K562 (cell line): ENCODE data around the gene PRPF8. TPM values are rescaled to one million over a fixed set of nuclear protein-coding genes. Genes with fewer than 3 reads are reported as not detected.

Experiments
- GABPA ChIP-seq: fragments of 200-800 bp; sonication (Bioruptor generic); conservative IDR thresholded peaks from 2 replicates; pipeline ENCODE4 v1.6.1; 2016; ENCODE audit warnings: low read depth, missing genetic modification characterization, missing compliant biosample characterization
- HCFC1 ChIP-seq: IDR thresholded peaks from 2 replicates; pipeline ENCODE4 v1.6.1; 2012; ENCODE audit warnings: low read depth, low read length, improper control_type of control experiment
- HNRNPL ChIP-seq: fragments of 200-400 bp; formaldehyde crosslinking; IDR thresholded peaks from 2 replicates; pipeline ENCODE4 v1.6.1; 2017; ENCODE audit warnings: low read depth, mild to moderate bottlenecking, low read length
- JUND ChIP-seq, 2 experiments: IDR thresholded peaks; 2 replicates in 1 of 2; 3 replicates in 1 of 2; pipeline ENCODE4 v1.6.1; 2011; ENCODE audit warnings: borderline replicate concordance in 2 of 2, low read depth in 2 of 2, low read length in 2 of 2, improper control_type of control experiment in 1 of 2, missing biosample characterization in 1 of 2, missing genetic modification characterization in 1 of 2, missing genetic modification reagents in 1 of 2
- MAZ ChIP-seq, 2 experiments: fragments of 450-650 bp in 1 of 2; sonication (generic) in 1 of 2; formaldehyde crosslinking; IDR thresholded peaks in 1 of 2; conservative IDR thresholded peaks in 1 of 2; 2 replicates each; pipeline versions ENCODE4 v1.4.0 to v1.5.0; 2020; ENCODE audit warnings: mild to moderate bottlenecking in 1 of 2, missing genetic modification reagents in 1 of 2
- NFE2 ChIP-seq: IDR thresholded peaks from 2 replicates; pipeline ENCODE4 v1.6.1; 2014; ENCODE audit warnings: antibody characterized with exemption, low read depth
- NFRKB ChIP-seq: fragments of 450-650 bp; IDR thresholded peaks from 2 replicates; pipeline ENCODE4 v1.6.1; 2016; ENCODE audit warnings: low read depth
- POLR2G ChIP-seq: fragments of 200-400 bp; formaldehyde crosslinking; IDR thresholded peaks from 2 replicates; pipeline ENCODE4 v1.6.1; 2017; ENCODE audit warnings: low read depth, mild to moderate bottlenecking, antibody characterized with exemption, low read length, moderate library complexity
- SMARCA5 ChIP-seq: fragments of 450-650 bp; IDR thresholded peaks from 2 replicates; pipeline ENCODE4 v1.6.1; 2016
- TCF7 ChIP-seq: sonication (generic); IDR thresholded peaks from 2 replicates; pipeline ENCODE4 v1.6.1; 2016; ENCODE audit warnings: antibody characterized with exemption, borderline replicate concordance
- ZBED1 ChIP-seq: IDR thresholded peaks from 2 replicates; pipeline ENCODE4 v1.6.1; 2014
- ZBTB17 ChIP-seq: fragments of 450-650 bp; formaldehyde crosslinking; IDR thresholded peaks from 2 replicates; pipeline ENCODE4 v1.4.0; 2020; ENCODE audit warnings: mild to moderate bottlenecking
- ZFP1 ChIP-seq: fragments of 450-650 bp; formaldehyde crosslinking; IDR thresholded peaks from 2 replicates; pipeline ENCODE4 v1.4.0; 2020; ENCODE audit warnings: mild to moderate bottlenecking, mixed read lengths
- ZFP36 ChIP-seq: fragments of 150-350 bp; IDR thresholded peaks from 2 replicates; pipeline ENCODE4 v1.6.1; 2018; ENCODE audit warnings: low read length, low read depth; ENCODE audit not compliant: partially characterized antibody
- ZNF3 ChIP-seq: fragments of 250-450 bp; sonication (Bioruptor Pico); IDR thresholded peaks from 2 replicates; pipeline ENCODE4 v1.5.0; 2021; ENCODE audit warnings: mild to moderate bottlenecking, moderate library complexity
- ZNF830 ChIP-seq: fragments of 250-450 bp; sonication (Bioruptor Pico); IDR thresholded peaks from 2 replicates; pipeline ENCODE4 v1.5.0; 2021; ENCODE audit warnings: mild to moderate bottlenecking
- polyA plus RNA-seq, 8 experiments: library from polyadenylated mRNA; depleted of rRNA in 4 of 8; stranded (reverse) in 5 of 8; unstranded in 3 of 8; fragments of >200 nt; fragmentation: Nextera tagmentation in 2 of 8; fragmentation: Illumina TruSeq in 1 of 8; extraction: Ambion mirVana in 2 of 8; extraction: Trizol in 1 of 8; gene quantifications; 2 replicates each; pipeline versions ENCODE4 v1.2.1 to v1.2.3, GENCODE V29; 2011 to 2014; ENCODE audit warnings: inconsistent platforms in 1 of 8, missing spikeins in 1 of 8
- total RNA-seq, 7 experiments: library from RNA; depleted of rRNA in 6 of 7; stranded (reverse); fragments of >200 nt in 6 of 7; fragmentation: Illumina TruSeq in 2 of 7; extraction: Trizol in 2 of 7; gene quantifications; 2 replicates each; pipeline versions ENCODE4 v1.2.1 to v1.2.3, GENCODE V29; 2011 to 2021; ENCODE audit warnings: low replicate concordance in 1 of 7
- TF ChIP-seq, protein P1 (sequence below): fragments of 450-650 bp; conservative IDR thresholded peaks from 2 replicates; pipeline ENCODE4 v1.6.1; 2016; ENCODE audit warnings: missing genetic modification characterization, low read depth, mild to moderate bottlenecking, missing compliant biosample characterization, moderate library complexity
- TF ChIP-seq, protein P2 (sequence below): fragments of 450-650 bp; IDR thresholded peaks from 2 replicates; pipeline ENCODE4 v1.6.1; 2016
- TF ChIP-seq, protein P3 (sequence below): IDR thresholded peaks from 3 replicates; pipeline ENCODE4 v1.6.1; 2011; ENCODE audit warnings: borderline replicate concordance, mild to moderate bottlenecking; ENCODE audit not compliant: insufficient read length, insufficient read depth
- TF ChIP-seq, protein P4 (sequence below): fragments of 450-650 bp; IDR thresholded peaks from 2 replicates; pipeline ENCODE4 v1.6.1; 2016; ENCODE audit warnings: borderline replicate concordance
- TF ChIP-seq, protein P5 (sequence below): fragments of 450-650 bp; IDR thresholded peaks from 2 replicates; pipeline ENCODE4 v1.6.1; 2017; ENCODE audit warnings: antibody characterized with exemption

Gene PRPF8
- total and polyA plus RNA-seq, 9 of the 15 experiments (the other 6 are each of a cell fraction or from before 2014, with no cell fraction given), result 64.3 to 294 (median 85.9) TPM

DNA sequence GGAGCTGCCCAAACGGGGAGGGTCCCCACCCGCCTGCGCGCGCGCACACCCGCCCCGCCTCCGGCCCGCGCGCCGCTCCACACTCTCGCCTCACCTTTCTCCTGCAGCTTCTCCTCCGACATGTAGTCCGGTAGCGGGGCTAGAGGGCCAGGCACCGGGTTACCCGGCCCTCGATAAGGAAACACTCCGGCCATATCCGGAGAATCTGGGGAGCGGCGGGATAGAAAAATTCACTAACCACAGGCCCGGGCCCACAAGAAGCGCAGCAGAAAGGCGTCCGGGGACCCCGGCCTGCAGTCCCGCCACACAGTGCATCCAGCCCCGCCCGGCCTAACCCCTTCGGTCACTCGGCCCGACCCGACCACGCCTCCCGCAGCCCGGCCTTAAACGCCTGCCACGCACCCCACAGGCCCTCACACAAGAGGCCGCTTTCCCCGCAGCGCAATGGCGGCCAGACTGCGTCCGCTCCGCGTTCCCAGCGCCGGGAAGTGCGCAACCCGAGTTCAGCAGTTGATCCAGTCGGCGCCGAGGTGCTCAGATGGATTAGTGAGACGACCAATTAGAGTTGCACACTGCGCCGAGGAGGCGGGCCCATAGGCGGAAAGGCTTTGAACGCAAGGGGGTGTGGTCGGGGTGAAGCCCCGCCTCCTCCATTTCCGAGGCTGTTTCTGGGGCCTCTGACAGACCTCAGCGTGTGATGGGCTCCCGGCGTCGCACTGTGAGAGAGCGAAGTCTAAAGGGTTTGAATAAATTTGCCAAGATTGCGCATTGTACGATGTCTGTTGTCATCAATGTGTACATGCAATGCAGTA is at the start of gene PRPF8 (continued):
- TF ChIP-seq, protein P1, sequence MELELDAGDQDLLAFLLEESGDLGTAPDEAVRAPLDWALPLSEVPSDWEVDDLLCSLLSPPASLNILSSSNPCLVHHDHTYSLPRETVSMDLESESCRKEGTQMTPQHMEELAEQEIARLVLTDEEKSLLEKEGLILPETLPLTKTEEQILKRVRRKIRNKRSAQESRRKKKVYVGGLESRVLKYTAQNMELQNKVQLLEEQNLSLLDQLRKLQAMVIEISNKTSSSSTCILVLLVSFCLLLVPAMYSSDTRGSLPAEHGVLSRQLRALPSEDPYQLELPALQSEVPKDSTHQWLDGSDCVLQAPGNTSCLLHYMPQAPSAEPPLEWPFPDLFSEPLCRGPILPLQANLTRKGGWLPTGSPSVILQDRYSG (tag), result no peak
- TF ChIP-seq ZBED1 (0 out of 2 replicates have a peak, but pooled peaks have one; percentile 24), ZNF830 (CRISPR knock-in tag) (no peak), HNRNPL (no peak), POLR2G (peak; percentile 97), MAZ (CRISPR knock-in tag; conservative IDR thresholded peaks at IDR 0.05 in 1 of 2, IDR thresholded peaks at IDR 0.05 in 1 of 2) (peak in 1 of 2 experiments; percentile 37; a peak in 1 of 4 replicates), NFRKB (peak; percentile 80; the same call in 1 of the 2 replicates), ZFP36 (no peak), JUND (IDR thresholded peaks at IDR 0.05; ENCODE audit: borderline replicate concordance, low read depth, low read length) (no peak), JUND (tag; IDR thresholded peaks at IDR 0.05; ENCODE audit: borderline replicate concordance, low read depth, low read length) (no peak), HCFC1 (peak; percentile 63), TCF7 (no peak; the same call in 1 of the 2 replicates), ZBTB17 (CRISPR knock-in tag) (no peak), ZFP1 (no peak), ZNF3 (CRISPR knock-in tag) (no peak), SMARCA5 (no peak), NFE2 (no peak), GABPA (tag) (peak; percentile 91)
- TF ChIP-seq, protein P2, sequence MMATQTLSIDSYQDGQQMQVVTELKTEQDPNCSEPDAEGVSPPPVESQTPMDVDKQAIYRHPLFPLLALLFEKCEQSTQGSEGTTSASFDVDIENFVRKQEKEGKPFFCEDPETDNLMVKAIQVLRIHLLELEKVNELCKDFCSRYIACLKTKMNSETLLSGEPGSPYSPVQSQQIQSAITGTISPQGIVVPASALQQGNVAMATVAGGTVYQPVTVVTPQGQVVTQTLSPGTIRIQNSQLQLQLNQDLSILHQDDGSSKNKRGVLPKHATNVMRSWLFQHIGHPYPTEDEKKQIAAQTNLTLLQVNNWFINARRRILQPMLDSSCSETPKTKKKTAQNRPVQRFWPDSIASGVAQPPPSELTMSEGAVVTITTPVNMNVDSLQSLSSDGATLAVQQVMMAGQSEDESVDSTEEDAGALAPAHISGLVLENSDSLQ, result peak; percentile 98
- TF ChIP-seq, protein P3, sequence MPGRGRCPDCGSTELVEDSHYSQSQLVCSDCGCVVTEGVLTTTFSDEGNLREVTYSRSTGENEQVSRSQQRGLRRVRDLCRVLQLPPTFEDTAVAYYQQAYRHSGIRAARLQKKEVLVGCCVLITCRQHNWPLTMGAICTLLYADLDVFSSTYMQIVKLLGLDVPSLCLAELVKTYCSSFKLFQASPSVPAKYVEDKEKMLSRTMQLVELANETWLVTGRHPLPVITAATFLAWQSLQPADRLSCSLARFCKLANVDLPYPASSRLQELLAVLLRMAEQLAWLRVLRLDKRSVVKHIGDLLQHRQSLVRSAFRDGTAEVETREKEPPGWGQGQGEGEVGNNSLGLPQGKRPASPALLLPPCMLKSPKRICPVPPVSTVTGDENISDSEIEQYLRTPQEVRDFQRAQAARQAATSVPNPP, result no peak
- TF ChIP-seq, protein P4, sequence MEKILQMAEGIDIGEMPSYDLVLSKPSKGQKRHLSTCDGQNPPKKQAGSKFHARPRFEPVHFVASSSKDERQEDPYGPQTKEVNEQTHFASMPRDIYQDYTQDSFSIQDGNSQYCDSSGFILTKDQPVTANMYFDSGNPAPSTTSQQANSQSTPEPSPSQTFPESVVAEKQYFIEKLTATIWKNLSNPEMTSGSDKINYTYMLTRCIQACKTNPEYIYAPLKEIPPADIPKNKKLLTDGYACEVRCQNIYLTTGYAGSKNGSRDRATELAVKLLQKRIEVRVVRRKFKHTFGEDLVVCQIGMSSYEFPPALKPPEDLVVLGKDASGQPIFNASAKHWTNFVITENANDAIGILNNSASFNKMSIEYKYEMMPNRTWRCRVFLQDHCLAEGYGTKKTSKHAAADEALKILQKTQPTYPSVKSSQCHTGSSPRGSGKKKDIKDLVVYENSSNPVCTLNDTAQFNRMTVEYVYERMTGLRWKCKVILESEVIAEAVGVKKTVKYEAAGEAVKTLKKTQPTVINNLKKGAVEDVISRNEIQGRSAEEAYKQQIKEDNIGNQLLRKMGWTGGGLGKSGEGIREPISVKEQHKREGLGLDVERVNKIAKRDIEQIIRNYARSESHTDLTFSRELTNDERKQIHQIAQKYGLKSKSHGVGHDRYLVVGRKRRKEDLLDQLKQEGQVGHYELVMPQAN, result no peak
- TF ChIP-seq, protein P5, sequence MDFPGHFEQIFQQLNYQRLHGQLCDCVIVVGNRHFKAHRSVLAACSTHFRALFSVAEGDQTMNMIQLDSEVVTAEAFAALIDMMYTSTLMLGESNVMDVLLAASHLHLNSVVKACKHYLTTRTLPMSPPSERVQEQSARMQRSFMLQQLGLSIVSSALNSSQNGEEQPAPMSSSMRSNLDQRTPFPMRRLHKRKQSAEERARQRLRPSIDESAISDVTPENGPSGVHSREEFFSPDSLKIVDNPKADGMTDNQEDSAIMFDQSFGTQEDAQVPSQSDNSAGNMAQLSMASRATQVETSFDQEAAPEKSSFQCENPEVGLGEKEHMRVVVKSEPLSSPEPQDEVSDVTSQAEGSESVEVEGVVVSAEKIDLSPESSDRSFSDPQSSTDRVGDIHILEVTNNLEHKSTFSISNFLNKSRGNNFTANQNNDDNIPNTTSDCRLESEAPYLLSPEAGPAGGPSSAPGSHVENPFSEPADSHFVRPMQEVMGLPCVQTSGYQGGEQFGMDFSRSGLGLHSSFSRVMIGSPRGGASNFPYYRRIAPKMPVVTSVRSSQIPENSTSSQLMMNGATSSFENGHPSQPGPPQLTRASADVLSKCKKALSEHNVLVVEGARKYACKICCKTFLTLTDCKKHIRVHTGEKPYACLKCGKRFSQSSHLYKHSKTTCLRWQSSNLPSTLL, result no peak
